ENCODE measurements around the gene MAP3K7CL.
"Not testable (repeated sequence)": the region's sequence is repeated elsewhere in the genome, so short reads cannot be mapped to it uniquely, and the experiment has no call there.

Gene MAP3K7CL

GRCh38 chr21:29125191-29125590, 5.3 kb upstream of the MAP3K7CL start:
- DNase-seq = no peak
- intact Hi-C loops (cut with DNase I) = no loop called here

GRCh38 chr21:29125979-29126378, 4.5 kb upstream of the MAP3K7CL start:
- no peak for DNase-seq
- intact Hi-C loops (cut with DNase I) = no loop called here

- DNase-seq = no peak
- intact Hi-C loops (cut with DNase I) = no loop called here
These were observed 2.8 kb downstream of the MAP3K7CL start for GRCh38 chr21:29133241-29133640.

GRCh38 chr21:29133796-29134195, 3.4 kb downstream of the MAP3K7CL start:
- intact Hi-C loops (cut with DNase I) = no loop called here
- DNase-seq = no peak

- DNase-seq = no peak
- intact Hi-C loops (cut with DNase I) = no loop called here
These were observed 5.0 kb downstream of the MAP3K7CL start for GRCh38 chr21:29135481-29135880.

GRCh38 chr21:29136033-29136432, 5.6 kb downstream of the MAP3K7CL start:
- intact Hi-C loops (cut with DNase I) = no loop called here
- DNase-seq = no peak

GRCh38 chr21:29144736-29145353, 14.4 kb downstream of the MAP3K7CL start:
- intact Hi-C loops (cut with DNase I) = no loop called here
- no peak for DNase-seq

- peak in 12 of 42 donors; percentile 11 to 76 (median 30) for DNase-seq
These were observed 14.9 kb downstream of the MAP3K7CL start for GRCh38 chr21:29145354-29145782.

GRCh38 chr21:29145852-29146453, 15.5 kb downstream of the MAP3K7CL start:
- intact Hi-C loops (cut with DNase I) = no loop called here
- no peak for DNase-seq

More at GRCh38 chr21:29145354-29145782, 14.9 kb downstream of the MAP3K7CL start:
- intact Hi-C loops (cut with DNase I) = no loop called here

- intact Hi-C loops (cut with DNase I) = no loop called here
- no peak for DNase-seq
These were observed 16.3 kb downstream of the MAP3K7CL start for GRCh38 chr21:29146726-29147125.

GRCh38 chr21:29148530-29148929, 18.1 kb downstream of the MAP3K7CL start:
- DNase-seq = no peak
- intact Hi-C loops (cut with DNase I) = no loop called here

- no peak for DNase-seq
- intact Hi-C loops (cut with DNase I) = no loop called here
These were observed 19.5 kb downstream of the MAP3K7CL start for GRCh38 chr21:29149808-29150425.

- intact Hi-C loops (cut with DNase I) = no loop called here
- no peak for DNase-seq
These were observed 21.5 kb downstream of the MAP3K7CL start for GRCh38 chr21:29151931-29152330.

- DNase-seq = no peak
- intact Hi-C loops (cut with DNase I) = no loop called here
These were observed 22.5 kb downstream of the MAP3K7CL start for GRCh38 chr21:29152916-29153315.

GRCh38 chr21:29154270-29154669, 23.8 kb downstream of the MAP3K7CL start:
- DNase-seq = no peak
- intact Hi-C loops (cut with DNase I) = no loop called here

- peak in 30 of 42 donors; percentile 7 to 63 (median 26) for DNase-seq
- intact Hi-C loops (cut with DNase I) = no loop called here
These were observed 24.9 kb downstream of the MAP3K7CL start for GRCh38 chr21:29155118-29155932.

- intact Hi-C loops (cut with DNase I) = no loop called here
These were observed 25.5 kb downstream of the MAP3K7CL start for GRCh38 chr21:29155933-29156260.

GRCh38 chr21:29157080-29157479, 26.6 kb downstream of the MAP3K7CL start:
- intact Hi-C loops (cut with DNase I) = no loop called here
- DNase-seq = no peak

More at GRCh38 chr21:29155933-29156260, 25.5 kb downstream of the MAP3K7CL start:
- DNase-seq = no peak

GRCh38 chr21:29159842-29160241, 29.4 kb downstream of the MAP3K7CL start:
- intact Hi-C loops (cut with DNase I) = loop anchor here (10.0 kb wide), 1 partner anchor 205 kb away; no protein-coding TSS in a partner anchor
- DNase-seq = no peak

GRCh38 chr21:29162825-29163224, 32.4 kb downstream of the MAP3K7CL start:
- intact Hi-C loops (cut with DNase I) = loop anchor here (10.0 kb wide), 1 partner anchor 202 kb away; no protein-coding TSS in a partner anchor

More at GRCh38 chr21:29162825-29163224, 32.4 kb downstream of the MAP3K7CL start:
- not testable (repeated sequence) for DNase-seq
